HepG2 (cell line): Measurements from ENCODE around the gene KLHL11. TPM values are rescaled to one million over a fixed set of nuclear protein-coding genes. Genes with fewer than 3 reads are reported as not detected.

ENCODE experiments used
- ARNTL ChIP-seq: sonication (generic); formaldehyde crosslinking; IDR thresholded peaks from 2 replicates; pipeline ENCODE4 v1.4.0; 2020; ENCODE audit warnings: mild to moderate bottlenecking, missing genetic modification reagents
- CBX1 ChIP-seq: IDR thresholded peaks from one replicate; pipeline ENCODE4 v1.6.1; 2016; ENCODE audit warnings: antibody characterized with exemption, low read depth
- ETV5 ChIP-seq: IDR thresholded peaks from 2 replicates; pipeline ENCODE4 v1.6.1; 2018; ENCODE audit warnings: missing biosample characterization, missing genetic modification reagents, inconsistent platforms, borderline replicate concordance
- HIVEP1 ChIP-seq: sonication (generic); formaldehyde crosslinking; IDR thresholded peaks from 2 replicates; pipeline ENCODE4 v1.4.0; 2020; ENCODE audit warnings: mild to moderate bottlenecking, missing genetic modification reagents
- NR2F2 ChIP-seq: IDR thresholded peaks from 2 replicates; pipeline ENCODE4 v1.6.1; 2012; ENCODE audit warnings: low read depth, inconsistent platforms, borderline replicate concordance
- PRMT3 ChIP-seq: sonication (generic); formaldehyde crosslinking; IDR thresholded peaks from 2 replicates; pipeline ENCODE4 v1.8.1; 2022; ENCODE audit warnings: low read depth, mild to moderate bottlenecking, moderate library complexity, missing genetic modification reagents, borderline replicate concordance
- SMC3 ChIP-seq: IDR thresholded peaks from 2 replicates; pipeline ENCODE4 v1.6.1; 2011; ENCODE audit warnings: low read length, improper control_type of control experiment
- TBP ChIP-seq: sonication (generic); formaldehyde crosslinking; IDR thresholded peaks from 2 replicates; pipeline ENCODE4 v1.5.0; 2020; ENCODE audit warnings: missing genetic modification reagents
- TGIF2 ChIP-seq: IDR thresholded peaks from 2 replicates; pipeline ENCODE4 v1.6.1; 2016; ENCODE audit warnings: control low read depth, missing compliant biosample characterization
- ZBTB7B ChIP-seq: sonication (generic); formaldehyde crosslinking; IDR thresholded peaks from 2 replicates; pipeline ENCODE4 v1.4.0; 2020; ENCODE audit warnings: missing genetic modification reagents
- ZKSCAN8 ChIP-seq: IDR thresholded peaks from 2 replicates; pipeline ENCODE4 v1.6.1; 2016; ENCODE audit warnings: borderline replicate concordance, missing genetic modification reagents, missing compliant biosample characterization
- ZNF20 ChIP-seq: sonication (generic); formaldehyde crosslinking; IDR thresholded peaks from 2 replicates; pipeline ENCODE4 v1.4.0; 2020; ENCODE audit warnings: mild to moderate bottlenecking, moderate library complexity, missing genetic modification reagents
- ZNF230 ChIP-seq: sonication (generic); formaldehyde crosslinking; IDR thresholded peaks from 2 replicates; pipeline ENCODE4 v1.4.0; 2020; ENCODE audit warnings: mild to moderate bottlenecking, missing genetic modification reagents
- ZNF614 ChIP-seq: IDR thresholded peaks from 2 replicates; pipeline ENCODE4 v1.6.1; 2018; ENCODE audit warnings: missing biosample characterization, missing genetic modification reagents, inconsistent platforms, borderline replicate concordance
- ZNF776 ChIP-seq: sonication (generic); formaldehyde crosslinking; IDR thresholded peaks from 2 replicates; pipeline ENCODE4 v1.4.0; 2020; ENCODE audit warnings: mild to moderate bottlenecking, missing genetic modification reagents
- polyA plus RNA-seq, 8 experiments: library from polyadenylated mRNA; depleted of rRNA in 3 of 8; stranded (reverse) in 7 of 8; unstranded in 1 of 8; fragments of >200 nt; fragmentation: Illumina TruSeq in 4 of 8; extraction: Trizol in 4 of 8; gene quantifications; 2 replicates each; pipeline versions ENCODE4 v1.2.1 to v1.2.3, GENCODE V29; 2011 to 2016; ENCODE audit warnings: low read depth in 4 of 8, missing spikeins in 1 of 8, mixed read lengths in 1 of 8; ENCODE audit not compliant: insufficient read depth in 1 of 8
- total RNA-seq, 5 experiments: library from RNA; depleted of rRNA; stranded (reverse); fragments of >200 nt; fragmentation: Illumina TruSeq; extraction: Trizol; gene quantifications; 2 replicates each; pipeline ENCODE4 v1.2.3, GENCODE V29; 2016; ENCODE audit warnings: low read depth in 1 of 5
- TF ChIP-seq, protein P1 (sequence below), 2 experiments: sonication (generic) in 1 of 2; formaldehyde crosslinking in 1 of 2; IDR thresholded peaks; 2 replicates each; pipeline versions ENCODE4 v1.6.1 to v1.9.0; 2014 to 2022; ENCODE audit warnings: antibody characterized with exemption in 1 of 2, borderline replicate concordance in 1 of 2, inconsistent platforms in 1 of 2, low read depth in 1 of 2, missing genetic modification reagents in 1 of 2
- TF ChIP-seq, protein P2 (sequence below): sonication (generic); formaldehyde crosslinking; IDR thresholded peaks from 2 replicates; pipeline ENCODE4 v1.5.0; 2020; ENCODE audit warnings: mild to moderate bottlenecking, missing genetic modification reagents
- TF ChIP-seq, protein P3 (sequence below): IDR thresholded peaks from 2 replicates; pipeline ENCODE4 v1.6.1; 2012; ENCODE audit warnings: inconsistent platforms

The KLHL11 gene
- total and polyA plus RNA-seq, 2 of the 13 experiments (the other 11 are each of a cell fraction or from before 2014, with no cell fraction given): 7.7 to 27.5 TPM

DNA sequence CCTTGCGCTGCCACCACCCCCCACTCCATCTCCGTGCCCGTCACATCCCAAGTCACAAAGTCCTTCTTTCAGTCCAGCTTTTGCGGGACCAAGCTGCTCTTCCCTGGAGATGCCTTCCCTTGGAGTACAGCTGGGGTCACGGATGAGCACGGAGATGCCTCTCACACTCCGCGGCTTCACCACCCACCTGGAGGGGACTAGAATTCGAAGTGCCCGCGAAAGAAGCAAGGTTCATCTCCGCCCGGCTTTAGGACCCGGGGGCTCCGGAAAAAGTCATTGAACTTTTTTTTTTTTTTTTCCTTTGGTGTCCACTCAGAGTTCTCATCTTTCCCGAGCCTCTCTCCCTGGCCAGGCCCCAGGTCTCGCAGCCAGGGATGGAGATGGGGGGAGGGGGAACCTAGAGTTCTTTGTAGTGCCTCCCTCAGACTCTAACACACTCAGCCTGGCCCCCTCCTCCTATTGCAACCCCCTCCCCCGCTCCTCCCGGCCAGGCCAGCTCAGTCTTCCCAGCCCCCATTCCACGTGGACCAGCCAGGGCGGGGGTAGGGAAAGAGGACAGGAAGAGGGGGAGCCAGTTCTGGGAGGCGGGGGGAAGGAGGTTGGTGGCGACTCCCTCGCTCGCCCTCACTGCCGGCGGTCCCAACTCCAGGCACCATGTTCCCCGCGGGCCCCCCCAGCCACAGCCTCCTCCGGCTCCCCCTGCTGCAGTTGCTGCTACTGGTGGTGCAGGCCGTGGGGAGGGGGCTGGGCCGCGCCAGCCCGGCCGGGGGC, 52.7 kb downstream of the KLHL11 start, which contains the start of gene FKBP10 (continued):
- TF ChIP-seq, protein P1, sequence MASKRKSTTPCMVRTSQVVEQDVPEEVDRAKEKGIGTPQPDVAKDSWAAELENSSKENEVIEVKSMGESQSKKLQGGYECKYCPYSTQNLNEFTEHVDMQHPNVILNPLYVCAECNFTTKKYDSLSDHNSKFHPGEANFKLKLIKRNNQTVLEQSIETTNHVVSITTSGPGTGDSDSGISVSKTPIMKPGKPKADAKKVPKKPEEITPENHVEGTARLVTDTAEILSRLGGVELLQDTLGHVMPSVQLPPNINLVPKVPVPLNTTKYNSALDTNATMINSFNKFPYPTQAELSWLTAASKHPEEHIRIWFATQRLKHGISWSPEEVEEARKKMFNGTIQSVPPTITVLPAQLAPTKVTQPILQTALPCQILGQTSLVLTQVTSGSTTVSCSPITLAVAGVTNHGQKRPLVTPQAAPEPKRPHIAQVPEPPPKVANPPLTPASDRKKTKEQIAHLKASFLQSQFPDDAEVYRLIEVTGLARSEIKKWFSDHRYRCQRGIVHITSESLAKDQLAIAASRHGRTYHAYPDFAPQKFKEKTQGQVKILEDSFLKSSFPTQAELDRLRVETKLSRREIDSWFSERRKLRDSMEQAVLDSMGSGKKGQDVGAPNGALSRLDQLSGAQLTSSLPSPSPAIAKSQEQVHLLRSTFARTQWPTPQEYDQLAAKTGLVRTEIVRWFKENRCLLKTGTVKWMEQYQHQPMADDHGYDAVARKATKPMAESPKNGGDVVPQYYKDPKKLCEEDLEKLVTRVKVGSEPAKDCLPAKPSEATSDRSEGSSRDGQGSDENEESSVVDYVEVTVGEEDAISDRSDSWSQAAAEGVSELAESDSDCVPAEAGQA (IDR thresholded peaks at IDR 0.05; ENCODE audit: low read depth): 0 out of 2 replicates have a peak, but pooled peaks have one; percentile 9
- TF ChIP-seq, protein P1 (CRISPR knock-in tag; IDR thresholded peaks at IDR 0.05; ENCODE audit: borderline replicate concordance): no peak
- TF ChIP-seq ZNF230 (peak; percentile 16; the same call in 1 of the 2 replicates), ZKSCAN8 (CRISPR knock-in tag) (0 out of 2 replicates have a peak, but pooled peaks have one; percentile 42), ZNF20 (0 out of 2 replicates have a peak, but pooled peaks have one; percentile 74), TGIF2 (CRISPR knock-in tag) (0 out of 2 replicates have a peak, but pooled peaks have one; percentile 5), SMC3 (peak; percentile 11; the same call in 1 of the 2 replicates), ZNF776 (CRISPR knock-in tag) (peak; percentile 79; the same call in 1 of the 2 replicates), ZBTB7B (CRISPR knock-in tag) (no peak), NR2F2 (peak; percentile 20; the same call in 1 of the 2 replicates), PRMT3 (CRISPR knock-in tag) (no peak), CBX1 (peak; percentile 25), HIVEP1 (CRISPR knock-in tag) (peak; percentile 54), TBP (CRISPR knock-in tag) (no peak), ZNF614 (CRISPR knock-in tag) (peak; percentile 17; the same call in 1 of the 2 replicates), ARNTL (peak; percentile 89), ETV5 (CRISPR knock-in tag) (peak; percentile 63)
- TF ChIP-seq, protein P2, sequence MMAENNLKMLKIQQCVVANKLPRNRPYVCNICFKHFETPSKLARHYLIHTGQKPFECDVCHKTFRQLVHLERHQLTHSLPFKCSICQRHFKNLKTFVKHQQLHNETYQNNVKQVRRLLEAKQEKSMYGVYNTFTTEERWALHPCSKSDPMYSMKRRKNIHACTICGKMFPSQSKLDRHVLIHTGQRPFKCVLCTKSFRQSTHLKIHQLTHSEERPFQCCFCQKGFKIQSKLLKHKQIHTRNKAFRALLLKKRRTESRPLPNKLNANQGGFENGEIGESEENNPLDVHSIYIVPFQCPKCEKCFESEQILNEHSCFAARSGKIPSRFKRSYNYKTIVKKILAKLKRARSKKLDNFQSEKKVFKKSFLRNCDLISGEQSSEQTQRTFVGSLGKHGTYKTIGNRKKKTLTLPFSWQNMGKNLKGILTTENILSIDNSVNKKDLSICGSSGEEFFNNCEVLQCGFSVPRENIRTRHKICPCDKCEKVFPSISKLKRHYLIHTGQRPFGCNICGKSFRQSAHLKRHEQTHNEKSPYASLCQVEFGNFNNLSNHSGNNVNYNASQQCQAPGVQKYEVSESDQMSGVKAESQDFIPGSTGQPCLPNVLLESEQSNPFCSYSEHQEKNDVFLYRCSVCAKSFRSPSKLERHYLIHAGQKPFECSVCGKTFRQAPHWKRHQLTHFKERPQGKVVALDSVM (CRISPR knock-in tag): peak; percentile 51; the same call in 1 of the 2 replicates
- TF ChIP-seq, protein P3, sequence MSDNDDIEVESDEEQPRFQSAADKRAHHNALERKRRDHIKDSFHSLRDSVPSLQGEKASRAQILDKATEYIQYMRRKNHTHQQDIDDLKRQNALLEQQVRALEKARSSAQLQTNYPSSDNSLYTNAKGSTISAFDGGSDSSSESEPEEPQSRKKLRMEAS: peak; percentile 96
